ENCODE results near the gene CHMP6.
A peak's percentile ranks its signal among the peaks of the same experiment; 100 is the strongest.

CHMP6 gene

DNA sequence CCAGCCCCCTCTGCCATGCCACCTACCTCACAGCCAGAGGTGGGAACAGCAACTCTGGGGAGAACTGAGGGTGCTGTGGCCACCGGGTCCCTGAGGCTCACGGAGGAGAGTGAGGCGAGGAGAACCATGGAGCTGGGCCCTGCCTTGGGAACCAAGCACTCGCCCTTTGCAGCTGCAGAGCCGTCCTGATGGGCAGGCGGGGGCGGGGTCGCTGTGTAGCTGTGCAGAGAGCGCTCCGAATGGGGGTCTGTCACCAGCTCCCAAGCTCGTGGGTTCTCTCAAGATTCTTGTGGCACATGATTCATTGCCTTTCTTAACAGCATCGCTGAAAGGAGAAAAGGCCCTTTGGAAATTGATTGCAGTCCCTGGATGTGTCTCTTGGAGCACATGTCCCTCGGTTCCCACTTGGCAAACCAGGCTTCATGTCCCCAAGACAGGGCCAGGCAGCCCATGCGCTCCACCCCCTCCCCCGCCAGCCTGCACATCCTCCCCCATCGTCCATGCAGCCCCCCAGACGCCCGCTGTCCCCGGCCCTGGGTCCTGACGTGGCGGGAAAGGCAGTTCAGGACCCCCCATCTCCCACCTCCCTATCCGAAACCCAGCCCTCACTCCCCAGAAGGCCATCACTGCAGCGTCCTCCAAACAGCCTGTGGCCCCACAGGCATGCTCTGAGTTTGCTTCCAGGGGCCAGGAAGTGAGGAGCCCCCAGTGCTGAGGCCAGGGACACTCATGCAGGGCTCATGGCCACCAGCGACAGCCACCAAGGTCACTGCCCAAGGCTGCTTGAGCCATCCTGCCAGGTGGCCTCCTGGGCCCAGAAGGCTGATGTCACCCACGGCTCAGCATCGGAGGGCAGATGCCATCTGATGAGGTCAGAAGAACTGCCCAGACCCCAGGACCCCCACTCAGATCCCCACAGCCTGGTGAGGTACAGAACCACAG lies 20.6 kb upstream of the CHMP6 start:
- no peak for DNase-seq (ENCODE audit: low read depth, low spot score)

DNA sequence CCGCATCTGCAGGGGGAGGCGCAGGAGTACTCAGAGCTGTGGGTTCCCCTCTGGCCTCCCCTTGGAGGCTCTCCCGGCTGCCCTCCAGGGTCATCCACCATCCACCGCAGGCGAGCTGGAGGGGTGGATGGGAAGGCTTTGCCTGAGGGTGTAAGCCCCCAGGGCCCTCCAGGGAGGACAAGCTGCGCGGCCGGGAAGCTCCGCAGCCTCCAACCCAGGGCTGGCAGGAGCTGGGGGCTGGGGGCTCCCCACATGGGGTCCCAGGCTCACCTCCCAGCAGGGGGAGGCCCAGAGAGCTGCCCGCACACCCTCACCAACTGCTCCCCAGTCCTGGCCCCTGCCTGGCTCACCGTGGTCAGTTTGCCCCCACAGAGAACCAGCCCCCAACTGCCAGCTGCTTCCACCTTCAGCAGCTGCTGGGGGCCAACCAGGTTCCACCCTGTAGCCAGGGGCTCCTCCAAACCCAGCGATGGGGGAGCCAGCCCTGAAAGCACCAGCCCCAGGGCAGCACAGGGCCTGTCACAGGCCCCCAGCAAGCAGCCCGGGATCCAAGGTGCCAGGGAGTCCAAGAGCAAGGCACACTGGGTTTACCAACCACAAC lies 19.8 kb upstream of the CHMP6 start:
- no peak for DNase-seq (ENCODE audit: low read depth, low spot score)

DNA sequence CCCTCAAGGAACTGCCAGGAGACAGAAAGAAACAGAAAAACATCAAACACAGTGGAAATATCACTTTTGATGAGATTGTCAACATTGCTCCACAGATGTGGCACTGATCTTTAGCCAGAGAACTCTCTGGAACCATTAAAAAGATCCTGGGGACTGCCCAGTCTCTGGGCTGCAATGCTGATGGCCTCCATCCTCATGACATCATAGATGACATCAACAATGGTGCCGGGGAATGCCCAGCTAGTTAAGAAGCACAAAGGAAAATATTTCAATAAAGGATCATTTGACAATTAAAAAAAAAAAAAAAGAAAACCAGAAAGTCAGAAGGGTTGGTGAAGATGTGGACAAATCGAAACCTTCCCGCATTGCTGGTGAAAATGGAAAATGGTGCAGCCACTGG lies 14.9 kb upstream of the CHMP6 start:
- DNase-seq (ENCODE audit: low read depth, low spot score): no peak

GRCh38 chr17:80977172-80977571 lies 14.5 kb upstream of the CHMP6 start:
- DNase-seq (ENCODE audit: low read depth, low spot score): no peak

DNA sequence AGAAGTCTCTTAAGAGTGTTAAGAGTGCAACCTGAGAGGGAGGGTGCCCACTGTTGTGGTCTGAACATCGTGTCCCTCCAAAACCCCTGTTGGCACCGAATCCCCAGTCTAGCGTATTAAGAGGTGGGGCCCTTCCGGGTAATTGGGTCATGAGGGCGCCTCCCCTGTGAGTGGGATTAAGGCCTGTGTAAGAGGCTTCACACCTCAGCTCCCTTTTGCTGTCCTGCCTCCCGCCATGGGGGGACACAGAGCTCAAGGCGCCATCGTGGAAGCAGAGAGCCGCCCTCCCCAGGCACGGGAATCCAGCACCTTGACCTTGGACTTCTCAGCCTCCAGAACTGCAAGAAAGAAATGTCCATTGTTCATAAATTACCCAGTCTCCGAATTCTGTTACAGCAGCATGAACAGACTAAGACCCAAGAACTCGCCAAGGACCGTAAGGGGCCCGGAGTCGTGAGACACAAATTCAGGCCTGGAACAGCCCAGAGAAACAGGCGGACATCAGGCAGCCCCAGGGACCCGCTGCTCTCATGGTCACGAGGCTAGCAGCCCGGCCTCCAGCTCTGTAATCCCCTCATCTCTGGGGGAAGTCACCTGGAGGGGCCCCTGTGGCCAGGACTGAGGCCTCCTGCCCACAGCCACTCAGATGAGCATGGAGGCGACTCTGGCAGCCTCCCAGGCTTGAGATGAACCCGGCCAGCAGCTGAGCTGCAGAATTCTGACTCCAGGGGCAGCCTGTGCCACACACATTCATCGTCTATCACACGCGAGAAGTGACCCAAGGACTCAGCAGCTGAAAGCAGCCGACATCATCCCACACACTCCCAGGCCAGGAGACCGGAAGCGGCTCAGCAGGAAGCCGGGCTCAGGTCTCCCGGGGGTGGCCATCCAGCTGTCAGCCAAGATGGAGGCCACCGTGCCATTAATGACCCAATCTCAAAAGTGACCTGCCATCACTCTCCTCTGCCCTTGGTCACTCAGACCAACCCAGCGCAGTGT lies 12.8 kb upstream of the CHMP6 start:
- DNase-seq (ENCODE audit: low read depth, low spot score): no peak

DNA sequence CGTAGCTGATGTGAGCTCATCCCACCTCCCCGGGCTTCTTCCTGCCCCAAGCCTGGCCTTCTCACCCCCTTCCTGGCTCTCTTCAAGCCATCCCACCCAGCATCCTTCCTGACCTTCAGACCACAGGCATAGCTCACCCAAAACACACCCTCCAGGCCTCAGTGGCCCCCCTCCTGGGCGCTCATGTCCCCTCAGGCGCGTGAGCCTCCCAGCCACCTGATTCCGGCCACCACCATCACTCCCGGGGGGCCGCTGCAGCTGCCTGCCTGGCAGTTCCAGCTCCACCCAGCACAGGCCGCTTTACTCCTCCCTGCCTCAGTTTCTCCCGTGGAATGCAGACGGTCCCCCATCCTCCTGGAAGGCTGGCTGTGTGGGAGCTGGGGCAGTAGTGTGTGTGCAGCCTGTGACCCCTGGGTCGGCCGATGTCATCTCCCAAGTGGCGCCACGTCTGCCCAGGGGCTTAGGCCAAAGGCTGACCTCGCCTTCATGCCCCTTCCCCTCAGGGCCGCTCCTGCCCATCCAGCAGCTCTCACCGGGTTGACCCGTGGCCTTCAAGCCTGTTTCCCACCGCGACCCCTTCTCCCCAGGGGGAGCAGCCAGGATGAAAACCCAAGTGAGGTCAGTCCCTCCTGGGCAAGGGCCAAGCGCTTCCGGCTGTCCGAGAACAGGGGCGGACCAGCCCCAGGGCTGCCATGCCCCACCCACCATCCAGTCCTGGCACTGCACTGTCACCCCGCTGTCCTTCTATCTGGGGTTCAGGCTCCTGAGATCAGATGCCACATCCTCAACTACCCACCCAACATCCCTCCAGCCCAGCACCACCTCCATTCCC lies 11.9 kb upstream of the CHMP6 start:
- DNase-seq (ENCODE audit: low read depth, low spot score): no peak

DNA sequence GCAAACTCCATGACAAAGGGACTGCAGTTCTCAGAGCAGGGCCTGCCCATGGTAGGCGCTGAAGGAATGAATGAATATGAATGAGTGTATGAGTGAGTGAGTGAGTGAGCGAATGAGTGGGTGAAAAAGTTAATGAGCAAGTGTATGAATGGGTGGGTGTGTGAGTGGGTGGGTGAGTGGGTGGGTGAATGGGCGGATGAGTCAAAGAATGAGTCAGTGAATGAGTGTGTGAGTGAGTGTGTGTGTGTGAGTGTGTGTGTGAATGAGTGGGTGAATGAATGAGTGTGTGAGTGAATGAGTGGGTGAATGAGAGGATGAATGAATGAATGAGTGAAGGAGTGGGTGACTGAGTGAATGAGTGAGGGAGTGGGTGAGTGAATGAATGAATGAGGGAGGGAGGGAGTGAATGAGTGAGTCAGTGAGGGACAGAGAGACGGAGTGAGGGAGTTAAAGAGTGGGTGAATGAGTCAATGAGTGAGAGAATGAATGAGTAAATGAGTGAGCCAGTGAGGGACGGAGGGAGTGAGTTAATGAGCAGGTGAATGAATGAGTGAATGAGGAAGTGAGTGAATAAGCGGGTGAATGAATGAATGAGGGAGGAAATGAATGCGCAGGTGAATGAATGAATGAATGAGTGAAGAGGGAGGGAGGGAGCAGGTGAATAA lies 11.1 kb upstream of the CHMP6 start:
- no peak for DNase-seq (ENCODE audit: low read depth, low spot score)

DNA sequence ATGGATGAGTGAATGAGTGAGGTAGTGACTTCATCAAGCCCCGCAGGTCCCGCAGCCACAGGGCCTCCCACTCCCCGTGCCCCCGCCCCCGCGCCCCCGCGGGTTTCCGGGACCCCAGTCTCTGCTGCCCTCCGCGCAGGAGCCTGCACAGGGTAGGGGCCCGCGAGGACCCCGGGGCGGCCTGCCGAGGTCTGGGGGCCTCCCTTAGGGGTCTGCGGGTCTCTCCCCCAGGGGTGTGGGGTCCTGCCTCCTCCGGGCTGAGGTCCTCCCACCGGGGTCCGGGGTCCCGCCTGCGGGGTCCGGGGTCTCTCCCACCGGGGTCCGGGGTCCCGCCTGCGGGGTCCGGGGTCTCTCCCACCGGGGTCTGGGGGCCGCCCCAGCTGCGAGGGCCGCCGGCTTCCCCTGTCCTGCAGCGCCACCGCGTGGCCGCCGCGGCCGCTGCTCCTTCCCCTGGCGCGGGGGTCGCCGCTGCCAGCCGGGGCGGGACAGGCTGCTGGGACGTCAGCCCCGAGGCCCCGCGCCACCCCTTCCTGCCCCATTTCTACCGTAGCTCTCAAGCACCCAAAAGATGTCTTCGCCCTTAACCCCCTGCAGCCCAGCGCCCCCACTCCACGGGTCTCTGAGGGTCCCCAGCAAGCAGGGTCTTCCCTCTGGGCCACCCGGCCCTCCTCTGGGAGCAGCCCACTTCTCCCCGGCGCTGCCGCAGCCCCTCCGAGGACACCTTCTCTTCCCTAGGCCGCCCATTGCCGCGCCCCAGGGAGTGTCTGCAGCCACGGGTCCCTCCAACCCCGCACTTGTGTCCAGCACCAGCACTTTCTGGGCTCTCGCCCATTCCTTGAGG lies 10.4 kb upstream of the CHMP6 start:
- no peak for DNase-seq (ENCODE audit: low read depth, low spot score)

- DNase-seq (ENCODE audit: low read depth, low spot score): no peak
These were observed 9.7 kb upstream of the CHMP6 start for GRCh38 chr17:80981929-80982425.

- no peak for DNase-seq (ENCODE audit: low read depth, low spot score)
These were observed 9.1 kb upstream of the CHMP6 start for GRCh38 chr17:80982426-80982974.

- no peak for DNase-seq (ENCODE audit: low read depth, low spot score)
These were observed 8.1 kb upstream of the CHMP6 start for GRCh38 chr17:80983545-80983944.

DNA sequence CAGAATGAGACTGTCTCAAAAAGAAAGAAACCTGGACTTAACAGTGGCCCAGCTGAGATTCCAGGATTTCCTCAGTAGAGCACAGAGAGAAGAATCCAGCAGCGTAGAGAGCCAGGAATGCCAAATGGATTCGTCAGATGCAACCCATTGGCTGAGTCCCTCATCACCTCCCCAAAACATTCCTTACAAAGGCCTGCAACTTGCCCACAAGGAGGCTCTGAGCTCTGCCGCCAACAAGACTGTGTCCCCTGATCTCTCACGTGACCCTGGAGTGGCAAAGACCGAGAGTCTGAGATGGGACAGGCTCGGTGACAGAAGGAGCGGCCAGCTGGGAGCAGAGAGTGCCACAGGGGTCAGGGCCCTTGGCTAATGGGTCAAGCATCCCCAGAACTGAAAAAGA lies 6.9 kb upstream of the CHMP6 start:
- peak; percentile 28 for DNase-seq (ENCODE audit: low read depth, low spot score)

GRCh38 chr17:80986046-80986445 lies 5.6 kb upstream of the CHMP6 start:
- no peak for DNase-seq (ENCODE audit: low read depth, low spot score)

GRCh38 chr17:80986816-80987475 lies 4.7 kb upstream of the CHMP6 start:
- DNase-seq (ENCODE audit: low read depth, low spot score): no peak

DNA sequence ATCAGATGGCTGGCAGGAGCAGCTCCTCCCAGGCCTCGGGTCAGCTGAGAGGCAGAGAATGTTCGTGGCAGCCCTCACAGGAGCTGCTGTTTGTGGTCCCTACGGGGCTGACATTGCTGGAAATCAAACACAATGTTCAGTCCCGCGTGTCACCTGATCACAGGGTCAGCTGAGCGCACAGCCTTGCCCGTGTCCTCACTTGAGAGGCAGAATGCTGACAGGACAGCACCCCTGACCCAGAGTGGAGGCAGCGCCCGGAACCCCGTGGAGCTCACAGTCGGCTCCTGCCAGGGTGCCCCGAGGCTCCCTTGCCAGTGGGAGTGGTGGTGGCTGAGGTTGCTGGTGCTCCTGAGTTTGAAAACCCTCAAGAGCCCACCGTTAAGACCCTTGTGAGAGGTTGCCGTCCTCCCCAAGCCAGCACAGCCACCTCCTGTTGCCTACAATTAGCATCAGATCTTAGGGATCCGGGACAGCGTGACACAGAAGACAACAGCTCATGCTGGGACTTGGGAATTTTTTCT lies 3.6 kb upstream of the CHMP6 start:
- no peak for DNase-seq (ENCODE audit: low read depth, low spot score)

DNA sequence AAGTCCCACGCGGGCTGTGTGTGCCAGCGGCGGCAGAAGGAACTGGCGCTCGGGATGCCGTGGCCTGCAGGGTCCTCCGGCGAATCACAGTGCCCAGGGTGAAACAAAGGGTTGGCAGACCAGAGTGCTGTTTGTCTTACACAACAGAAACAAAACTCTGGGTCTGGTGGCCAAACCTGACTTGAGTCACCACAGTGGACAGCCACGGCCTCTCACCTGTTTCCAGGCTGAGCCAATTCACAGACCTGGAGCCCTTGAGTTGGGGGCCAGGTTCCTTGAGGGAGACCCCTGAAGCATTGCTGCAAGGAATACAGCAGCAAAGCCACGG lies 2.1 kb upstream of the CHMP6 start:
- DNase-seq (ENCODE audit: low read depth, low spot score): no peak

DNA sequence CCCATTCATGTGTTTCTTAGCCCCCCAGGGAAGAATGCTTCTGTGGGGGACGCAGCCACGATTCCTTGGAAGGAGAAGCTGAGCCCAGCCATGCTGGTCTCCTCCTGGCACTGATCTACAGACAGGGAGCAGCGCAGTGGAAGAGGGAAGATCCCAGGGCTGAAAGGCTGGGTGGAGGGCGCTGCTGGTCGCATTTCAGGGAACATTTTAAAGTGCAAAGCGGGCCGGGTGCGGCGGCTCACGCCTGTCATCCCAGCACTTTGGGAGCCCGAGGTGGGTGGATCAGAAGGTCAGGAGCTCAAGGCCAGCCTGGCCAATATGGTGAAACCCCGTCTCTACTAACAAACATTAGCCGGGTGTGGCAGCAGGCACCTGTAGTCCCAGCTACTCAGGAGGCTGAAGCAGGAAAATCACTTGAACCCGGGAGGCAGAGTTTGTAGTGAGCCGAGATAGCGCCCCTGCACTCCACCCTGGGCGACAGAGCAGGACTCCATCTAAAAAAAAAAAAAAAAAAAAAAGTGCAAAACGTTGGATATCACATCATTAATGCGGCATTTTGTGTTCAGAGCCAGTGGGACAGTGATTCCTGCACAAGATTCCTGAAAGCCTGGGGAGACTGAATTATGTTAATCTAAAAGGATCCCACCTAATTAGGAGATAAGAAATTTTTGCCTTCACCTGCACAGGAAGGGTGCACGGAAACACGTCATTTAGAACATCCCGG lies 558 bp upstream of the CHMP6 start:
- DNase-seq (ENCODE audit: low read depth, low spot score): no peak

All from smooth muscle cell of the brain vasculature (primary cell).